Peyer's patch (tissue), 4 donors: Measurements from ENCODE around the gene PTRH1. TPM values are rescaled to one million over a fixed set of nuclear protein-coding genes. Genes with fewer than 3 reads are reported as not detected.

Source experiments
- DNase-seq, 3 donors: peaks; one replicate each; pipeline ENCODE4 v3.0.0-alpha.2; 2017 to 2019
- H3K27ac ChIP-seq, 4 donors: fragments of 200-600 bp; sonication (generic); one replicate each; pipeline ENCODE4 v1.5.1; 2016 to 2019
- H3K27me3 ChIP-seq, 2 donors: fragments of 200-600 bp; sonication (generic); one replicate each; pipeline ENCODE4 v1.5.1; 2019
- H3K36me3 ChIP-seq, 3 donors: fragments of 200-600 bp; sonication (generic); one replicate each; pipeline ENCODE4 v1.5.1; 2016 to 2019
- H3K4me1 ChIP-seq, 4 donors: fragments of 200-600 bp; sonication (generic); one replicate each; pipeline ENCODE4 v1.5.1; 2016 to 2019
- H3K4me3 ChIP-seq, 4 donors: fragments of 200-600 bp; sonication (generic); 1 replicate in 3 of 4; 2 replicates in 1 of 4; pipeline ENCODE4 v1.5.1; 2016 to 2019; ENCODE audit warnings: mild to moderate bottlenecking in 1 of 4
- H3K9me3 ChIP-seq, 4 donors: fragments of 200-600 bp; sonication (generic); one replicate each; pipeline ENCODE4 v1.5.1; 2016 to 2019; ENCODE audit warnings: mild to moderate bottlenecking in 1 of 4
- CTCF ChIP-seq, 6 experiments: fragments of 450-650 bp in 4 of 6; fragments of 200-600 bp in 2 of 6; sonication (generic) in 1 of 6; IDR thresholded peaks; one replicate each; pipeline ENCODE4 v1.5.1; 2017 to 2019; ENCODE audit warnings: antibody characterized with exemption in 6 of 6, mild to moderate bottlenecking in 3 of 6, moderate library complexity in 1 of 6
- POLR2A ChIP-seq, 2 donors: fragments of 450-650 bp; IDR thresholded peaks; one replicate each; pipeline ENCODE4 v1.5.1; 2017; ENCODE audit warnings: antibody characterized with exemption in 2 of 2, mild to moderate bottlenecking in 2 of 2, moderate library complexity in 2 of 2
- total RNA-seq, 4 donors: library from RNA; depleted of rRNA; stranded (reverse); fragments of >200 nt; gene quantifications; one replicate each; pipeline ENCODE4 v1.1.0, GENCODE V29; 2016

PTRH1 gene
- total RNA-seq, 4 donors from 2014 or later = 5.2 to 14.9 (median 7.9) TPM; not detected in 1

GRCh38 chr9:127689329-127690000, 26.0 kb downstream of the PTRH1 start:
- TF ChIP-seq POLR2A (IDR thresholded peaks at IDR 0.05) = no peak
- no peak for TF ChIP-seq CTCF (IDR thresholded peaks at IDR 0.05)
- DNase-seq = no peak
- Histone ChIP-seq H3K4me1 (no peaks in the 10 kb centered on the region), H3K4me3 (no peak overlapping the region), H3K27ac (no peak overlapping the region), H3K36me3 (peaks cover 0 to 8% (median 0%) of the 10 kb centered on the region in 3 donors), H3K9me3 (no peaks in the 10 kb centered on the region), H3K27me3 (no peaks in the 10 kb centered on the region)

GRCh38 chr9:127686461-127687393, 28.7 kb downstream of the PTRH1 start:
- H3K4me1 ChIP-seq = no peaks in the 10 kb centered on the region
- no peaks in the 10 kb centered on the region for H3K9me3 ChIP-seq
- no peak overlapping the region for H3K4me3 ChIP-seq
- H3K27ac ChIP-seq = no peak overlapping the region
- no peak for TF ChIP-seq POLR2A (IDR thresholded peaks at IDR 0.05)
- no peak for TF ChIP-seq CTCF (IDR thresholded peaks at IDR 0.05)
- peaks cover 0 to 24% (median 0%) of the 10 kb centered on the region in 3 donors for H3K36me3 ChIP-seq
- H3K27me3 ChIP-seq = no peaks in the 10 kb centered on the region
- DNase-seq = no peak

GRCh38 chr9:127684576-127684975, 30.9 kb downstream of the PTRH1 start:
- no peak overlapping the region for H3K27ac ChIP-seq
- DNase-seq = no peak
- H3K9me3 ChIP-seq = no peaks in the 10 kb centered on the region
- H3K36me3 ChIP-seq = peaks cover 0 to 38% (median 0%) of the 10 kb centered on the region in 3 donors
- H3K27me3 ChIP-seq = no peaks in the 10 kb centered on the region
- TF ChIP-seq CTCF (IDR thresholded peaks at IDR 0.05) = no peak
- TF ChIP-seq POLR2A (IDR thresholded peaks at IDR 0.05) = no peak
- H3K4me1 ChIP-seq = no peaks in the 10 kb centered on the region
- H3K4me3 ChIP-seq = no peak overlapping the region

GRCh38 chr9:127683723-127684122, 31.7 kb downstream of the PTRH1 start:
- TF ChIP-seq POLR2A (IDR thresholded peaks at IDR 0.05) (no peak), CTCF (IDR thresholded peaks at IDR 0.05) (no peak)
- no peaks in the 10 kb centered on the region for H3K4me1 ChIP-seq
- no peaks in the 10 kb centered on the region for H3K9me3 ChIP-seq
- DNase-seq = no peak
- peaks cover 0 to 41% (median 0%) of the 10 kb centered on the region in 3 donors for H3K36me3 ChIP-seq
- no peak overlapping the region for H3K27ac ChIP-seq
- no peak overlapping the region for H3K4me3 ChIP-seq
- H3K27me3 ChIP-seq = no peaks in the 10 kb centered on the region

- Histone ChIP-seq H3K4me1 (no peaks in the 10 kb centered on the region), H3K27me3 (no peaks in the 10 kb centered on the region), H3K27ac (no peak overlapping the region), H3K4me3 (no peak overlapping the region), H3K9me3 (no peaks in the 10 kb centered on the region), H3K36me3 (peaks cover 0 to 47% (median 0%) of the 10 kb centered on the region in 3 donors)
- DNase-seq = no peak
- TF ChIP-seq CTCF (IDR thresholded peaks at IDR 0.05) (no peak), POLR2A (IDR thresholded peaks at IDR 0.05) (no peak)
These were observed 32.9 kb downstream of the PTRH1 start for GRCh38 chr9:127682351-127683136.
